HG03103 (cell line): ENCODE results near the gene FGF12.

Source experiments
- ATAC-seq: cut with Tn5 transposase; IDR thresholded peaks from one replicate; pipeline ENCODE4 v1.9.1; 2021; ENCODE audit warnings: low read depth; ENCODE audit not compliant: unreplicated experiment

FGF12 gene

GRCh38 chr3:192161661-192162060, 565.7 kb downstream of the FGF12 start:
- ATAC-seq = no peak

- no peak for ATAC-seq
Observed at GRCh38 chr3:192156382-192156781, 571.0 kb downstream of the FGF12 start.

- ATAC-seq = no peak
Observed at GRCh38 chr3:192155194-192155593, 572.1 kb downstream of the FGF12 start.

GRCh38 chr3:192133271-192133670, 594.1 kb downstream of the FGF12 start:
- no peak for ATAC-seq

- peak; percentile 87 for ATAC-seq
Observed at GRCh38 chr3:192130534-192131132, 596.7 kb downstream of the FGF12 start.

- no peak for ATAC-seq
Observed at GRCh38 chr3:192129586-192129985, 597.8 kb downstream of the FGF12 start.

- ATAC-seq = no peak
Observed at GRCh38 chr3:192128922-192129321, 598.4 kb downstream of the FGF12 start.

- no peak for ATAC-seq
Observed at GRCh38 chr3:192128060-192128459, 599.3 kb downstream of the FGF12 start.

GRCh38 chr3:192122832-192123594, 604.3 kb downstream of the FGF12 start:
- peak; percentile 93 for ATAC-seq

- ATAC-seq = no peak
Observed at GRCh38 chr3:192121923-192122322, 605.4 kb downstream of the FGF12 start.

- ATAC-seq = no peak
Observed at GRCh38 chr3:192108820-192109219, 618.5 kb downstream of the FGF12 start.

- no peak for ATAC-seq
Observed at GRCh38 chr3:192106543-192106942, 620.8 kb downstream of the FGF12 start.

GRCh38 chr3:192092388-192093005, 634.8 kb downstream of the FGF12 start:
- ATAC-seq = peak; percentile 46

GRCh38 chr3:192091831-192092230, 635.5 kb downstream of the FGF12 start:
- ATAC-seq = no peak

GRCh38 chr3:192090586-192090985, 636.8 kb downstream of the FGF12 start:
- ATAC-seq = peak; percentile 76
